Panc1 (cell line): ENCODE measurements around the gene UPP1.

Source experiments
- POLR2AphosphoS5 ChIP-seq: IDR thresholded peaks from 2 replicates; pipeline ENCODE4 v1.6.1; 2012; ENCODE audit warnings: mild to moderate bottlenecking, low read depth, low read length, moderate library complexity
- SIN3A ChIP-seq: IDR thresholded peaks from 2 replicates; pipeline ENCODE4 v1.6.1; 2012; ENCODE audit warnings: low read depth, mild to moderate bottlenecking, low read length, moderate library complexity, borderline replicate concordance; ENCODE audit not compliant: insufficient read depth
- TCF7L2 ChIP-seq: IDR thresholded peaks from 2 replicates; pipeline ENCODE4 v1.6.1; 2011; ENCODE audit warnings: mild to moderate bottlenecking, low read depth, low read length, inconsistent platforms
- TF ChIP-seq, protein P1 (sequence below): fragments of 450-650 bp; IDR thresholded peaks from 2 replicates; pipeline ENCODE4 v1.5.1; 2017; ENCODE audit warnings: mild to moderate bottlenecking
- TF ChIP-seq, protein P2 (sequence below), 2 experiments: IDR thresholded peaks; 2 replicates each; pipeline ENCODE4 v1.6.1; 2011 to 2012; ENCODE audit warnings: low read depth in 2 of 2, control low read depth in 1 of 2, low read length in 1 of 2, mild to moderate bottlenecking in 1 of 2, moderate library complexity in 1 of 2; ENCODE audit not compliant: insufficient read depth in 1 of 2

DNA sequence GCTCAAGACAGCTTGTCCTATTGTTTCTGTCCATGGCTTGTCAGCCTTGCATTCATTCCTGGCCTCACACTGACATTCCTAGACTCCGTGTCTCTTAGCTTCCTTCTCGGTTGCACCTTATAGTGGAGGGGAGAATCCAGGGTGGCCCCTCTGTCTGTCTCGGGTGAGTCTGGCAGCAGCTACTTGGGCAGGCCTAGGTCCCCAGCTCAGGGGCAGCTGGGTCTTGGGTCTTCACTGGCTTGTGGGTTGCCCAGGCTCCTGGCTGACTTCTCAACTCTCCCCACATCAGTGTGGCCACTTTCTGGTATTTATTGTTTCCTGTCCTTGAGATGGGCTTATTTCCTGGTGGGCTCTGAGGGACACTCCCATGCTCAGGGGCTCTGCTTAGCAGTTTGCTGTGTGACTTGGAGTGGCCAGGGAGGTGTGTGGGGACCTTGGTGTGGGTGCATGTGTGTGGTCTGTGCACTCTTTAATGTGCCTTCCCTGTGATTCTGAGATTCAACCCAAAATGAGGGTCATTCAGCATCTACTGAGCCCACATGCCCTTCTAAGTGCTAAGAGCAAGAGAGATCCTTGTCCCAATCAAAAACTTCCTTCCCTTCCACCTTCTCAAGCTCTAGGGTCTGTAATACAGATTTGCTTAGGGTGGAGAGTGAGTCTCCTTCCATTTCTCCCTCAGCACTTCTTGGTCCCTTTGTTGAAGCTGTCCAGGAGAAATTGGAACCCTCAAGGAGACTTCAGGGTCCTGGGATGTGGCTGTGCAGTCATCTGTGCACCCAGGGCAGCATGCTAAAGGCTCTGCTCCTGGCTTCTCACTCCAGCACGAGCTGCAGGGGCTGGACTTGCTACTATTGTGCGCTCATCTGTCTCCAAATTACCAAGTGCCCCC is 20.1 kb downstream of the UPP1 start:
- TF ChIP-seq, protein P1, sequence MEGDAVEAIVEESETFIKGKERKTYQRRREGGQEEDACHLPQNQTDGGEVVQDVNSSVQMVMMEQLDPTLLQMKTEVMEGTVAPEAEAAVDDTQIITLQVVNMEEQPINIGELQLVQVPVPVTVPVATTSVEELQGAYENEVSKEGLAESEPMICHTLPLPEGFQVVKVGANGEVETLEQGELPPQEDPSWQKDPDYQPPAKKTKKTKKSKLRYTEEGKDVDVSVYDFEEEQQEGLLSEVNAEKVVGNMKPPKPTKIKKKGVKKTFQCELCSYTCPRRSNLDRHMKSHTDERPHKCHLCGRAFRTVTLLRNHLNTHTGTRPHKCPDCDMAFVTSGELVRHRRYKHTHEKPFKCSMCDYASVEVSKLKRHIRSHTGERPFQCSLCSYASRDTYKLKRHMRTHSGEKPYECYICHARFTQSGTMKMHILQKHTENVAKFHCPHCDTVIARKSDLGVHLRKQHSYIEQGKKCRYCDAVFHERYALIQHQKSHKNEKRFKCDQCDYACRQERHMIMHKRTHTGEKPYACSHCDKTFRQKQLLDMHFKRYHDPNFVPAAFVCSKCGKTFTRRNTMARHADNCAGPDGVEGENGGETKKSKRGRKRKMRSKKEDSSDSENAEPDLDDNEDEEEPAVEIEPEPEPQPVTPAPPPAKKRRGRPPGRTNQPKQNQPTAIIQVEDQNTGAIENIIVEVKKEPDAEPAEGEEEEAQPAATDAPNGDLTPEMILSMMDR, result no peak
- TF ChIP-seq POLR2AphosphoS5 (peak; percentile 20), TCF7L2 (no peak), SIN3A (no peak)
- TF ChIP-seq, protein P2, sequence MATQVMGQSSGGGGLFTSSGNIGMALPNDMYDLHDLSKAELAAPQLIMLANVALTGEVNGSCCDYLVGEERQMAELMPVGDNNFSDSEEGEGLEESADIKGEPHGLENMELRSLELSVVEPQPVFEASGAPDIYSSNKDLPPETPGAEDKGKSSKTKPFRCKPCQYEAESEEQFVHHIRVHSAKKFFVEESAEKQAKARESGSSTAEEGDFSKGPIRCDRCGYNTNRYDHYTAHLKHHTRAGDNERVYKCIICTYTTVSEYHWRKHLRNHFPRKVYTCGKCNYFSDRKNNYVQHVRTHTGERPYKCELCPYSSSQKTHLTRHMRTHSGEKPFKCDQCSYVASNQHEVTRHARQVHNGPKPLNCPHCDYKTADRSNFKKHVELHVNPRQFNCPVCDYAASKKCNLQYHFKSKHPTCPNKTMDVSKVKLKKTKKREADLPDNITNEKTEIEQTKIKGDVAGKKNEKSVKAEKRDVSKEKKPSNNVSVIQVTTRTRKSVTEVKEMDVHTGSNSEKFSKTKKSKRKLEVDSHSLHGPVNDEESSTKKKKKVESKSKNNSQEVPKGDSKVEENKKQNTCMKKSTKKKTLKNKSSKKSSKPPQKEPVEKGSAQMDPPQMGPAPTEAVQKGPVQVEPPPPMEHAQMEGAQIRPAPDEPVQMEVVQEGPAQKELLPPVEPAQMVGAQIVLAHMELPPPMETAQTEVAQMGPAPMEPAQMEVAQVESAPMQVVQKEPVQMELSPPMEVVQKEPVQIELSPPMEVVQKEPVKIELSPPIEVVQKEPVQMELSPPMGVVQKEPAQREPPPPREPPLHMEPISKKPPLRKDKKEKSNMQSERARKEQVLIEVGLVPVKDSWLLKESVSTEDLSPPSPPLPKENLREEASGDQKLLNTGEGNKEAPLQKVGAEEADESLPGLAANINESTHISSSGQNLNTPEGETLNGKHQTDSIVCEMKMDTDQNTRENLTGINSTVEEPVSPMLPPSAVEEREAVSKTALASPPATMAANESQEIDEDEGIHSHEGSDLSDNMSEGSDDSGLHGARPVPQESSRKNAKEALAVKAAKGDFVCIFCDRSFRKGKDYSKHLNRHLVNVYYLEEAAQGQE (IDR thresholded peaks at IDR 0.05; ENCODE audit: insufficient read depth in 1 of 2, low read depth in 2 of 2, low read length in 1 of 2), result no peak
